Esophagus squamous epithelium (tissue), 5 donors: Measurements from ENCODE around the gene LEF1. TPM values are rescaled to one million over a fixed set of nuclear protein-coding genes. Genes with fewer than 3 reads are reported as not detected.

Source experiments
- DNase-seq: peaks from one replicate; lab custom pipeline; 2025; lab: John Stamatoyannopoulos, UW
- H3K27ac ChIP-seq, 4 donors: fragments of 200-600 bp; sonication (generic); one replicate each; pipeline ENCODE4 v1.5.1; 2016 to 2019; ENCODE audit warnings: mild to moderate bottlenecking in 1 of 4
- H3K27me3 ChIP-seq, 4 donors: fragments of 200-600 bp; sonication (generic); 1 replicate in 3 of 4; 2 replicates in 1 of 4; pipeline versions ENCODE4 v1.5.1 to v1.6.0; 2017 to 2021; ENCODE audit warnings: antibody characterized with exemption in 1 of 4
- H3K36me3 ChIP-seq, 3 donors: fragments of 200-600 bp; sonication (generic); one replicate each; pipeline ENCODE4 v1.5.1; 2016 to 2019
- H3K4me1 ChIP-seq, 3 donors: fragments of 200-600 bp; sonication (generic); one replicate each; pipeline ENCODE4 v1.5.1; 2017 to 2019
- H3K4me3 ChIP-seq, 4 donors: fragments of 200-600 bp; sonication (generic); 1 replicate in 3 of 4; 2 replicates in 1 of 4; pipeline ENCODE4 v1.5.1; 2016 to 2019; ENCODE audit warnings: mild to moderate bottlenecking in 2 of 4, moderate library complexity in 1 of 4
- H3K9me3 ChIP-seq, 3 donors: fragments of 200-600 bp; sonication (generic); one replicate each; pipeline ENCODE4 v1.5.1; 2016 to 2019
- POLR2A ChIP-seq, 4 donors: fragments of 450-650 bp; IDR thresholded peaks; one replicate each; pipeline ENCODE4 v1.6.1; 2017; ENCODE audit warnings: antibody characterized with exemption in 4 of 4, mild to moderate bottlenecking in 4 of 4, moderate library complexity in 3 of 4
- WGBS, 2 donors: methylation state at CpG; one replicate each; pipeline ENCODE4 v1.1.5; 2018; 5-methylcytosine and 5-hydroxymethylcytosine counted together
- intact Hi-C: fragments of 100-400 bp; cut with DNase I; formaldehyde crosslinking; loops from one replicate; pipeline ENCODE4 v1.15.0; 2022
- total RNA-seq, 4 donors: library from RNA; depleted of rRNA; stranded (reverse); fragments of >200 nt; gene quantifications; one replicate each; pipeline ENCODE4 v1.1.0, GENCODE V29; 2016
- TF ChIP-seq, protein P1 (sequence below), 6 experiments: fragments of 450-650 bp in 4 of 6; fragments of 200-600 bp in 2 of 6; sonication (generic) in 2 of 6; IDR thresholded peaks; one replicate each; pipeline ENCODE4 v1.5.1; 2016 to 2019; ENCODE audit warnings: antibody characterized with exemption in 6 of 6, mild to moderate bottlenecking in 4 of 6, moderate library complexity in 4 of 6
- donor health status: DM: yes; HTN: yes; CAD: no.

The LEF1 gene
- total RNA-seq, 4 donors from 2014 or later, result 8.0 to 13.9 (median 10.1) TPM

DNA sequence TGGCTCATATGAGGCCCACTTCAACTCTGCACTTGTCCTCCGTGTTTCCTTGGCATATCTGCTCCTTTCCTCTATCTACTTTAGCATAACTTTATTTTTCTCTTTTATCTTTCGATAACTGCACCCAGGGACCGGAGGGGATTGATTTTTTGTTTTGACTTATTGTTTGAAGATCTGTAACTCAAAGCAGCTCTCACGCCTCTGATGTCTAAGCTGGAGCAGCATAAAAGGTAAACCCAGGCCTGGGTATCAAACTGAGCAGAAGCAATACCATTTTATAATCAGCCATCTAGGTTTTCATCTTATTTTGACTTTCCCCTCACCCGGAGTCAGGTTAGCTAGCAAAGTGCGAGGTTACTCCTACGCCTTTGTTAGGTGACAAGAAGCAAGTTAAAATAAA lies 28.4 kb downstream of the LEF1 start:
- Histone ChIP-seq H3K27me3 (no peaks in the 10 kb centered on the region), H3K27ac (no peak overlapping the region), H3K9me3 (no peaks in the 10 kb centered on the region), H3K4me1 (peaks cover 0 to 11% (median 0%) of the 10 kb centered on the region in 3 donors), H3K4me3 (no peak overlapping the region), H3K36me3 (no peaks in the 10 kb centered on the region)
- WGBS, 2 donors, result 84 to 93% methylated on average over 7 of the region's 7 CpGs
- DNase-seq, result no peak
- intact Hi-C loops, result no loop called here
- TF ChIP-seq, protein P1, sequence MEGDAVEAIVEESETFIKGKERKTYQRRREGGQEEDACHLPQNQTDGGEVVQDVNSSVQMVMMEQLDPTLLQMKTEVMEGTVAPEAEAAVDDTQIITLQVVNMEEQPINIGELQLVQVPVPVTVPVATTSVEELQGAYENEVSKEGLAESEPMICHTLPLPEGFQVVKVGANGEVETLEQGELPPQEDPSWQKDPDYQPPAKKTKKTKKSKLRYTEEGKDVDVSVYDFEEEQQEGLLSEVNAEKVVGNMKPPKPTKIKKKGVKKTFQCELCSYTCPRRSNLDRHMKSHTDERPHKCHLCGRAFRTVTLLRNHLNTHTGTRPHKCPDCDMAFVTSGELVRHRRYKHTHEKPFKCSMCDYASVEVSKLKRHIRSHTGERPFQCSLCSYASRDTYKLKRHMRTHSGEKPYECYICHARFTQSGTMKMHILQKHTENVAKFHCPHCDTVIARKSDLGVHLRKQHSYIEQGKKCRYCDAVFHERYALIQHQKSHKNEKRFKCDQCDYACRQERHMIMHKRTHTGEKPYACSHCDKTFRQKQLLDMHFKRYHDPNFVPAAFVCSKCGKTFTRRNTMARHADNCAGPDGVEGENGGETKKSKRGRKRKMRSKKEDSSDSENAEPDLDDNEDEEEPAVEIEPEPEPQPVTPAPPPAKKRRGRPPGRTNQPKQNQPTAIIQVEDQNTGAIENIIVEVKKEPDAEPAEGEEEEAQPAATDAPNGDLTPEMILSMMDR (IDR thresholded peaks at IDR 0.05), result no peak
- no peak for TF ChIP-seq POLR2A (IDR thresholded peaks at IDR 0.05)

DNA sequence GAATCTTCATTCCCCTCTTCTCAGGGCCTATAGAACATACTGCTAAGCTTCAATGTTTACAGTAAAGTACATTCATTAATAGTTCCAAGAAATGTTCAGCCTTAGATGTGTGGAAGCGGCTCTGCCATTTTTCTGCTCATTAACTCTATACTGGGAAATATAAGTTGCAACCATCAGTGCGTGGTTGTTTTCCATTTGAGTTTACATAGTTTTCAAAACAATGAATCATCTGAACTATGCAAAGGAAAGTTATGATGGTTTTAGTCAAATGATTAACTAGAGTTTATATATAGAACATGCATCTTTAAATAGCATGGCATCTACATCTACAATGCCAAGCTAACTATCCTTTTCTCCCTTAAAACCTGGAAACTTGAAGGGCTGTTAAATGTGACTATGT lies 29.6 kb downstream of the LEF1 start:
- H3K36me3 ChIP-seq, result no peaks in the 10 kb centered on the region
- H3K27ac ChIP-seq, result no peak overlapping the region
- no peak overlapping the region for H3K4me3 ChIP-seq
- no peak for TF ChIP-seq POLR2A (IDR thresholded peaks at IDR 0.05)
- TF ChIP-seq, protein P1 (IDR thresholded peaks at IDR 0.05), result no peak
- intact Hi-C loops, result no loop called here
- WGBS, 2 donors, result 58 to 83% methylated on average over 2 of the region's 2 CpGs
- H3K27me3 ChIP-seq, result no peaks in the 10 kb centered on the region
- DNase-seq, result no peak
- H3K4me1 ChIP-seq, result peaks cover 0 to 13% (median 0%) of the 10 kb centered on the region in 3 donors
- no peaks in the 10 kb centered on the region for H3K9me3 ChIP-seq

DNA sequence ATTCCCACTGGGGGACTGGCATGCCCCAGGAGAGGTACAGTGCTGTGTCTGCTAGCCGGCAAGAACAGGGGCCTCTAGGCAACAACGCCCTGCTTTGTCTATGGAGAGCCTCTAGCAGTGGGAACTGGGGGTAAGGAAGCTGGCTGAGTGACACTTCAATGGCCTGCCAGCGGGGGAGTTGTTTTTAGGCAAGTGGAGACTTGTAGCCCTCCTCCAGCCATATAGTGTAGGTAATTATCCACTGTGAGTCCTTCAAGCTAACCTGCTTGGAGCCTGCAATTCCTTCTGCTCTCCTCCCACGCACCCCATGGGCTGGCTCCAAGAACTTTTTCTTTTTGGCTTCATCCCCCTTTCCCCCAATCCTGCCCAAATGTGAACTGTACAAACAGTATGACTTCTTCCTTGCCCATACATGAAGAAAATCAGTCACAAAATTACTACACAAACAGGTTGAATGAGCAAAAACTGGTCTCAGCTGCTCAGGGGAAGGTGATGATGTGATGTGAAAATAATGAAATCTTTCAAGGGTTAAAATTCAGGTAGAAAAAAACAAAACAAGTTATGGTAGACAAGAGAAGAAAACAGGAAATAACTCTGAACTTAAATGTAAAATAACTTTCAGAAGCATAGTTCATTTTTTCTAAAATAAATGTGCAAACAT lies 33.1 kb downstream of the LEF1 start:
- Histone ChIP-seq H3K27ac (no peak overlapping the region), H3K4me3 (no peak overlapping the region), H3K4me1 (peaks cover 0 to 13% (median 0%) of the 10 kb centered on the region in 3 donors), H3K36me3 (no peaks in the 10 kb centered on the region), H3K27me3 (no peaks in the 10 kb centered on the region), H3K9me3 (no peaks in the 10 kb centered on the region)
- no peak for DNase-seq
- intact Hi-C loops, result no loop called here
- 36 to 53% methylated on average over 4 of the region's 4 CpGs for WGBS, 2 donors
- TF ChIP-seq, protein P1 (IDR thresholded peaks at IDR 0.05), result no peak
- no peak for TF ChIP-seq POLR2A (IDR thresholded peaks at IDR 0.05)

- H3K36me3 ChIP-seq, result no peaks in the 10 kb centered on the region
- H3K9me3 ChIP-seq, result no peaks in the 10 kb centered on the region
- TF ChIP-seq, protein P1 (IDR thresholded peaks at IDR 0.05), result no peak
- no peak for TF ChIP-seq POLR2A (IDR thresholded peaks at IDR 0.05)
Observed at GRCh38 chr4:108130955-108131354, 37.8 kb downstream of the LEF1 start.

GRCh38 chr4:108129196-108129595 lies 39.5 kb downstream of the LEF1 start:
- no peak for TF ChIP-seq POLR2A (IDR thresholded peaks at IDR 0.05)
- TF ChIP-seq, protein P1 (IDR thresholded peaks at IDR 0.05), result no peak
- no peak for DNase-seq
- Histone ChIP-seq H3K4me3 (no peak overlapping the region), H3K4me1 (no peaks in the 10 kb centered on the region), H3K9me3 (no peaks in the 10 kb centered on the region), H3K27ac (no peak overlapping the region), H3K36me3 (no peaks in the 10 kb centered on the region), H3K27me3 (no peaks in the 10 kb centered on the region)
- intact Hi-C loops, result no loop called here

More at GRCh38 chr4:108130955-108131354, 37.8 kb downstream of the LEF1 start:
- WGBS, 2 donors, result 82 to 93% methylated on average over 4 of the region's 4 CpGs
- Histone ChIP-seq H3K4me1 (peaks cover 0 to 9% (median 0%) of the 10 kb centered on the region in 3 donors), H3K27me3 (no peaks in the 10 kb centered on the region), H3K4me3 (no peak overlapping the region), H3K27ac (no peak overlapping the region)
- DNase-seq, result no peak
- intact Hi-C loops, result no loop called here
